ENCODE results near the gene MICA.
"Not testable (repeated sequence)": the region's sequence is repeated elsewhere in the genome, so short reads cannot be mapped to it uniquely, and the experiment has no call there.

MICA gene

GRCh38 chr6:31397901-31398525 lies 5.4 kb upstream of the MICA start:
- H3K27ac ChIP-seq (ENCODE audit: low read depth, low read length): no peak overlapping the region
- no peak overlapping the region for H3K9ac ChIP-seq (ENCODE audit: low read depth, low read length)
- peaks cover 34% of the 10 kb centered on the region for H3K27me3 ChIP-seq (ENCODE audit: control insufficient read depth, insufficient read depth, low read length)
- peaks cover 20% of the 10 kb centered on the region for H3K4me1 ChIP-seq (ENCODE audit: control insufficient read depth, insufficient read depth, low read length)
- no peak overlapping the region for H3K4me3 ChIP-seq (ENCODE audit: low read depth, low read length)
- H3K9me3 ChIP-seq (ENCODE audit: control insufficient read depth, insufficient read depth, low read length): no peaks in the 10 kb centered on the region
- H3K36me3 ChIP-seq (ENCODE audit: control insufficient read depth, insufficient read depth, low read length): no peaks in the 10 kb centered on the region

DNA sequence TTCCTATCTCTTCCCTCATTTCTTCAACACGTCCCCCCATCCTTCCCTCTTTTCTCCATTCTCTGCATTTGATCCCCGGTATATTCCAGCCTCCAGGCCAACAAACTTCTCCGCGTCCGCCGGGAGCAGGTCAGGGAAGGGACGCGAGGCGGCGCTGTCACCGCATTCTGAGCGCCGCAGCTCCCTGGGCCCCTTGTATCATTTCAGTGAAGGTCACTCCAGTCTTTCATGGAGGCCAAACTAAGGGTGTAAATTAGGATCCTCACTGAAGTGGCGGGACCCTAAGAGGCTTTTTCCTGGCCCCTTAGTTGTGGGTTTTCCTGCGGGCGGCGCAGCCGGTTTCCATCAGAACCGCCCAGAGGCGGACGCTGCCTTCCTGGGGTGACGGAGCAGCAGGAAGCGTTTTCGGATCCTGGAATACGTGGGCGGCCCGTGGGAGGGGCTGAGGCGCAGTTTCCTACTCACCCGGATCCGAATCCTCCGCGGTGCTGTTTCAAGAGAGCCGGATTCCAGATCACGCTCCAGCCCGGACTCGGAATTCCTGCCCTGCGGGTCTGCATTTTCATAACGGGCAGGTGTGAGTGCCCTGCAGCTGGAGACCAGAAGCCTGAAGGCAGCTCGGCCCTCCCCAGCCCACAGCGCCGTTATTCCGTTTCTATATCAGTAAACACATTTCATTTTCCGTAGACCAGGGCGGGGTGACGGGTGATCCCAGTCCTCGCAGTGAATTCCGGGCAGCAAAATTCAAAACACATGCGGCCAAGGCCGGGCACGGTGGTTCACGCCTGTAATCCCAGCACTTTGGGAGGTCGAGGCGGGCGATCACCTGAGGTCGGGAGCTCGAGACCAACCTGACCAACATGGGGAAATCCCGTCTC lies 3.6 kb upstream of the MICA start:
- H3K9me3 ChIP-seq (ENCODE audit: control insufficient read depth, insufficient read depth, low read length): no peaks in the 10 kb centered on the region
- H3K9ac ChIP-seq (ENCODE audit: low read depth, low read length): 0 out of 2 replicates have a peak overlapping the region, but pooled peaks have one; percentile 1
- H3K27me3 ChIP-seq (ENCODE audit: control insufficient read depth, insufficient read depth, low read length): peaks cover 37% of the 10 kb centered on the region
- H3K4me1 ChIP-seq (ENCODE audit: control insufficient read depth, insufficient read depth, low read length): peaks cover 16% of the 10 kb centered on the region
- H3K27ac ChIP-seq (ENCODE audit: low read depth, low read length): peak overlapping the region; percentile 42
- H3K4me3 ChIP-seq (ENCODE audit: low read depth, low read length): peak overlapping the region; percentile 77
- H3K36me3 ChIP-seq (ENCODE audit: control insufficient read depth, insufficient read depth, low read length): no peaks in the 10 kb centered on the region

GRCh38 chr6:31400467-31401289 lies 2.7 kb upstream of the MICA start:
- Histone ChIP-seq H3K9me3 (ENCODE audit: control insufficient read depth, insufficient read depth, low read length) (no peaks in the 10 kb centered on the region), H3K27me3 (ENCODE audit: control insufficient read depth, insufficient read depth, low read length) (peaks cover 37% of the 10 kb centered on the region), H3K4me3 (ENCODE audit: low read depth, low read length) (peak overlapping the region; percentile 77), H3K9ac (ENCODE audit: low read depth, low read length) (0 out of 2 replicates have a peak overlapping the region, but pooled peaks have one; percentile 1), H3K4me1 (ENCODE audit: control insufficient read depth, insufficient read depth, low read length) (peaks cover 19% of the 10 kb centered on the region), H3K27ac (ENCODE audit: low read depth, low read length) (no peak overlapping the region), H3K36me3 (ENCODE audit: control insufficient read depth, insufficient read depth, low read length) (no peaks in the 10 kb centered on the region)

- H3K27me3 ChIP-seq (ENCODE audit: control insufficient read depth, insufficient read depth, low read length): peaks cover 37% of the 10 kb centered on the region
- H3K9ac ChIP-seq (ENCODE audit: low read depth, low read length): no peak overlapping the region
- no peak overlapping the region; the same call in 1 of the 2 replicates for H3K4me3 ChIP-seq (ENCODE audit: low read depth, low read length)
- H3K4me1 ChIP-seq (ENCODE audit: control insufficient read depth, insufficient read depth, low read length): peaks cover 24% of the 10 kb centered on the region
- H3K36me3 ChIP-seq (ENCODE audit: control insufficient read depth, insufficient read depth, low read length): no peaks in the 10 kb centered on the region
- H3K27ac ChIP-seq (ENCODE audit: low read depth, low read length): no peak overlapping the region
- H3K9me3 ChIP-seq (ENCODE audit: control insufficient read depth, insufficient read depth, low read length): no peaks in the 10 kb centered on the region
Observed at GRCh38 chr6:31401403-31401802, 2.0 kb upstream of the MICA start.

DNA sequence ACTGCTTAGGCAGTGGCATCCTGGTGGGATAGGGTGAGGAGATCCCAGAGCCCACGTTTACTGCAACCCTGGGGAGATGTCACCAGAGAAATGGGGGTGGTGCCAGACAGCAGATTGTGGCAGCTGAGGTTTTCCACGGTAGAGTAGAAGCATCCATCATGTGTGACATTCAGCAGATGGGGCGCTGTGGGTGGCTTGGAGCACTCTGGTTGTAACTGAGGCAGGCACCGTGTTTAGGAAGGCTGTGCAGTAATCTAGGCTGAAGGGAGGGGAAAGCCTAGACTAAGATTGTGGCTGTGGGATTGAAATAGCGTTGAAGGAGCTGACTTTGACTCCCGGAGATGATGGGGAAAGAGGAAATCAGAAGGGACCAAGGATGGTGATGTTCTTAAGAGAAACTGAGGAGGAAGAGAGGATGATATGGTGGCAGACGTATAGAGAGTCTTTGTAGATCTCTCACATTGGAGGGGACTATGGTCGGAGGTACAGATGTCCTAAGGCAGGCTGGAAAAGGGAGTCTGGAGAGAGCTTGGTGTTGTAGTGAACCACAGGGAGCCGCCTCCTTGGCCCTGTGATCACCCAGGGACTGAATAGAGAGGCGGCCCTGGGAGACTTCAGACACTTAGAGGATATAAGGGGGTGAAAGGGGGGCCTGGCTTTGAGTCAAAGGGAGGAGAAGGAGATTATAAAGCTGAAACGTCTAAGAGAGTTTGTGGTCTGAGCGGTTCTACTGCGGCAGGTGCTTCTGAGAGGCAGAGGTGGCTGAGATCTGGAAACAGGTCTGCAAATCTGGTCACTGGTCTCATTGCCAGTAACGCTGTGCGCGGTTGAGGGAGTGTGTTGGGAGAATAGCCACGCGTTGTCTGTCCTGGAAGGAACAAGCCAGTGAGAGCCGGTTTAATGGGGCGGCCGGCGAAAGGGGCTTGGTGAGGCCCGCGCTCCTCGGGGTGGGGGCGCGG lies 792 bp upstream of the MICA start:
- peaks cover 24% of the 10 kb centered on the region for H3K4me1 ChIP-seq (ENCODE audit: control insufficient read depth, insufficient read depth, low read length)
- H3K9me3 ChIP-seq (ENCODE audit: control insufficient read depth, insufficient read depth, low read length): no peaks in the 10 kb centered on the region
- peaks cover 37% of the 10 kb centered on the region for H3K27me3 ChIP-seq (ENCODE audit: control insufficient read depth, insufficient read depth, low read length)
- H3K4me3 ChIP-seq (ENCODE audit: low read depth, low read length): peak overlapping the region; percentile 97
- peak overlapping the region; percentile 47 for H3K27ac ChIP-seq (ENCODE audit: low read depth, low read length)
- H3K36me3 ChIP-seq (ENCODE audit: control insufficient read depth, insufficient read depth, low read length): no peaks in the 10 kb centered on the region
- H3K9ac ChIP-seq (ENCODE audit: low read depth, low read length): no peak overlapping the region

DNA sequence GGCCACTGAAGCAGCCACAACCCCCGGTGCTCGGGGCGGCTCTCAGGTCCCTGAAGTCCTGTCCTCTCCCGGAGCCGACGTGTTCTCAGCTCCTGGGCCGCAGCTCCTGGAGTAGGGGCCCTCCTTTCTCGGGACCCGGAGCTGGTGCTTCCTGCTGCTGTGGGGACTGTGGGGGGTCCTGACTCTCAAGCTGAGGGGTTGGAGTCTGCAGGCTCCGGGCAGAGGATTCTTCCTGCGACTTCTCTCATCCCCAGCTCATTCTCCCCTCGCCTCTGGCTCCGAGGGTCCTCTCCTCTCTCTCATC lies 618 bp downstream of the MICA start:
- not testable (repeated sequence) for H3K9me3 ChIP-seq (ENCODE audit: control insufficient read depth, insufficient read depth, low read length); H3K36me3 ChIP-seq (ENCODE audit: control insufficient read depth, insufficient read depth, low read length); H3K27ac ChIP-seq (ENCODE audit: low read depth, low read length); H3K9ac ChIP-seq (ENCODE audit: low read depth, low read length)
- Histone ChIP-seq H3K27me3 (ENCODE audit: control insufficient read depth, insufficient read depth, low read length) (peaks cover 33% of the 10 kb centered on the region), H3K4me3 (ENCODE audit: low read depth, low read length) (peak overlapping the region; percentile 97), H3K4me1 (ENCODE audit: control insufficient read depth, insufficient read depth, low read length) (peaks cover 24% of the 10 kb centered on the region)

- Histone ChIP-seq H3K36me3 (ENCODE audit: control insufficient read depth, insufficient read depth, low read length) (peaks cover 6% of the 10 kb centered on the region), H3K4me3 (ENCODE audit: low read depth, low read length) (peak overlapping the region; percentile 2; the same call in 1 of the 2 replicates), H3K27ac (ENCODE audit: low read depth, low read length) (no peak overlapping the region), H3K4me1 (ENCODE audit: control insufficient read depth, insufficient read depth, low read length) (peaks cover 22% of the 10 kb centered on the region), H3K9me3 (ENCODE audit: control insufficient read depth, insufficient read depth, low read length) (no peaks in the 10 kb centered on the region), H3K9ac (ENCODE audit: low read depth, low read length) (no peak overlapping the region), H3K27me3 (ENCODE audit: control insufficient read depth, insufficient read depth, low read length) (peaks cover 24% of the 10 kb centered on the region)
Observed at GRCh38 chr6:31405996-31406395, 2.6 kb downstream of the MICA start.

DNA sequence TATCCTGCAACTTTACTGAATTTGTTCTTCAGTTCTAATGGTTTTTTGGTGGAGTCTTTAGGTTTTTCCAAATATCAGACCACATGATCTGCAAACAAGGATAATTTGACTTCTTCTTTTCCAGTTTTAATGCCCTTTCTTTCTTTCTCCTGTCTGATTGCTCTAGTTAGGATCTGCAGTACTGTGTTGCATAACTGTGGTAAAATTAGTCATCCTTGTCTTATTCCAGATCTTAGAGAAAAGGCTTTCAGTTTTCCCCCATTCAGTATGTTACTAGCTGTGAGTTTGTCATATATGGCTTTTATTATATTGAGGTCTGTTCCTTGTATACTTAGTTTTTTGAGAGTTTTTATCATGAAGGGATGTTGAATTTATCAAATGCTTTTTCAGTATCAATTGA lies 4.3 kb downstream of the MICA start:
- Histone ChIP-seq H3K4me3 (ENCODE audit: low read depth, low read length) (no peak overlapping the region), H3K9ac (ENCODE audit: low read depth, low read length) (no peak overlapping the region), H3K9me3 (ENCODE audit: control insufficient read depth, insufficient read depth, low read length) (no peaks in the 10 kb centered on the region), H3K4me1 (ENCODE audit: control insufficient read depth, insufficient read depth, low read length) (peaks cover 8% of the 10 kb centered on the region), H3K27me3 (ENCODE audit: control insufficient read depth, insufficient read depth, low read length) (peaks cover 7% of the 10 kb centered on the region), H3K36me3 (ENCODE audit: control insufficient read depth, insufficient read depth, low read length) (peaks cover 22% of the 10 kb centered on the region), H3K27ac (ENCODE audit: low read depth, low read length) (no peak overlapping the region)

- Histone ChIP-seq H3K4me1 (ENCODE audit: control insufficient read depth, insufficient read depth, low read length) (no peaks in the 10 kb centered on the region), H3K9me3 (ENCODE audit: control insufficient read depth, insufficient read depth, low read length) (no peaks in the 10 kb centered on the region), H3K36me3 (ENCODE audit: control insufficient read depth, insufficient read depth, low read length) (peaks cover 40% of the 10 kb centered on the region), H3K9ac (ENCODE audit: low read depth, low read length) (no peak overlapping the region), H3K27me3 (ENCODE audit: control insufficient read depth, insufficient read depth, low read length) (no peaks in the 10 kb centered on the region), H3K27ac (ENCODE audit: low read depth, low read length) (no peak overlapping the region), H3K4me3 (ENCODE audit: low read depth, low read length) (no peak overlapping the region)
Observed at GRCh38 chr6:31412506-31412905, 9.1 kb downstream of the MICA start.

DNA sequence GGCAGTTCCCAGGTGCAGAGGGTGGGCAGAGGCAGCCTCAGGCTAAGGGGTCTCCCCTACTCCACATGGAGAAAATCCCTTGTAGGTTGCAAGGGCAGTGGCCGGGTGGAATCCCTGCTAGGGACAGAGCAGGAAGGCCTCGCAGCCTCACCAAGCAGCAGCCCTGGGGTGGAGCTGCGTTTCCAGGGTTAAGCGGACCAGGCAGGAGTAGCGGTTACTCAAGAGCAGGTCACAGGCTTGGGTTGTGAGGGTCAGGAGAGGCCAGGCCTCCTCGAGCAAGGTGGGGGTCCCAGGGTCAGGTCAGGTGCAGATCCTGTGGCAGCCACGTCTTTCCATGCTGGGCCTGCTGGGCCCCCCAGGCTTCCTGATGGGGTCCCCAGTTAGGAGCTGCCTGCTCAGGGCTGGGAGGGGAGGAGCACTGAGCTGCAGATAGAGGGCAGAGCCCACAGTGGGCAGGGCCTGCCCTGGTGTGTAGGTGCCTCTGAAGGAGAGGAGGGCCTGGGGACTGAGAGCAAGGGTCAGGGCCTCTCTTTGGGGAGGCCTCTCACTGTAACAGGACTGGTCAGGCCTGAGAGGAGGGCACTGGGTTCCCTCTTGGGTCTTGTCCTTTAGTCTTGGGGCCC lies 10.9 kb downstream of the MICA start:
- H3K4me1 ChIP-seq (ENCODE audit: control insufficient read depth, insufficient read depth, low read length); H3K9ac ChIP-seq (ENCODE audit: low read depth, low read length); H3K27ac ChIP-seq (ENCODE audit: low read depth, low read length); H3K4me3 ChIP-seq (ENCODE audit: low read depth, low read length); H3K9me3 ChIP-seq (ENCODE audit: control insufficient read depth, insufficient read depth, low read length); H3K27me3 ChIP-seq (ENCODE audit: control insufficient read depth, insufficient read depth, low read length): not testable (repeated sequence)
- peaks cover 40% of the 10 kb centered on the region for H3K36me3 ChIP-seq (ENCODE audit: control insufficient read depth, insufficient read depth, low read length)

Measured in HUES48 (cell line).